ENCODE measurements around the gene NARS2.
"Not testable (repeated sequence)": the region's sequence is repeated elsewhere in the genome, so short reads cannot be mapped to it uniquely, and the experiment has no call there.

The NARS2 gene

GRCh38 chr11:78570031-78570430 lies 4.6 kb downstream of the NARS2 start:
- DNase-seq = no peak
- no peak for TF ChIP-seq CTCF (IDR thresholded peaks at IDR 0.05; ENCODE audit: low read depth, low read length, missing control alignments)

GRCh38 chr11:78567209-78567608 lies 7.5 kb downstream of the NARS2 start:
- H3K36me3 ChIP-seq (replicated peaks) = no peaks in the 10 kb centered on the region
- no peak overlapping the region for H3K27ac ChIP-seq
- DNase-seq = peak; percentile 46
- in situ Hi-C loops (cut with HindIII; ENCODE audit: low pct_ligation_motif_present, low sequenced_read_pairs) = no loop called here
- no peaks in the 10 kb centered on the region for H3K27me3 ChIP-seq (replicated peaks)
- no peak overlapping the region for H3K4me3 ChIP-seq (ENCODE audit: low read depth, low read length)
- no peak for TF ChIP-seq CTCF (IDR thresholded peaks at IDR 0.05; ENCODE audit: low read depth, low read length, missing control alignments)

More at GRCh38 chr11:78570031-78570430, 4.6 kb downstream of the NARS2 start:
- Histone ChIP-seq H3K36me3 (replicated peaks) (no peaks in the 10 kb centered on the region), H3K27ac (no peak overlapping the region), H3K27me3 (replicated peaks) (no peaks in the 10 kb centered on the region), H3K4me3 (ENCODE audit: low read depth, low read length) (no peak overlapping the region)
- in situ Hi-C loops (cut with HindIII; ENCODE audit: low pct_ligation_motif_present, low sequenced_read_pairs) = no loop called here

GRCh38 chr11:78564490-78565467 lies 9.9 kb downstream of the NARS2 start:
- no peaks in the 10 kb centered on the region for H3K36me3 ChIP-seq (replicated peaks)
- peak; percentile 44 for TF ChIP-seq CTCF (IDR thresholded peaks at IDR 0.05; ENCODE audit: low read depth, low read length, missing control alignments)
- no peak overlapping the region for H3K4me3 ChIP-seq (ENCODE audit: low read depth, low read length)
- peak; percentile 78 for DNase-seq
- in situ Hi-C loops (cut with HindIII; ENCODE audit: low pct_ligation_motif_present, low sequenced_read_pairs) = no loop called here
- H3K27ac ChIP-seq = peak overlapping the region; percentile 20
- H3K27me3 ChIP-seq (replicated peaks) = no peaks in the 10 kb centered on the region

GRCh38 chr11:78564037-78564436 lies 10.6 kb downstream of the NARS2 start:
- in situ Hi-C loops (cut with HindIII; ENCODE audit: low pct_ligation_motif_present, low sequenced_read_pairs) = not testable (repeated sequence)

GRCh38 chr11:78563090-78563489 lies 11.6 kb downstream of the NARS2 start:
- H3K36me3 ChIP-seq (replicated peaks); H3K27me3 ChIP-seq (replicated peaks); H3K4me3 ChIP-seq (ENCODE audit: low read depth, low read length); DNase-seq; in situ Hi-C loops (cut with HindIII; ENCODE audit: low pct_ligation_motif_present, low sequenced_read_pairs): not testable (repeated sequence)
- H3K27ac ChIP-seq = peak overlapping the region; percentile 61

More at GRCh38 chr11:78564037-78564436, 10.6 kb downstream of the NARS2 start:
- H3K36me3 ChIP-seq (replicated peaks); H3K4me3 ChIP-seq (ENCODE audit: low read depth, low read length); H3K27me3 ChIP-seq (replicated peaks); DNase-seq; H3K27ac ChIP-seq: not testable (repeated sequence)

- in situ Hi-C loops (cut with HindIII; ENCODE audit: low pct_ligation_motif_present, low sequenced_read_pairs) = no loop called here
- no peak for DNase-seq
- TF ChIP-seq CTCF (IDR thresholded peaks at IDR 0.05; ENCODE audit: low read depth, low read length, missing control alignments) = no peak
- peak overlapping the region; percentile 61 for H3K27ac ChIP-seq
- H3K27me3 ChIP-seq (replicated peaks) = no peaks in the 10 kb centered on the region
- no peaks in the 10 kb centered on the region for H3K36me3 ChIP-seq (replicated peaks)
- no peak overlapping the region for H3K4me3 ChIP-seq (ENCODE audit: low read depth, low read length)
Measured at GRCh38 chr11:78562398-78562797, 12.3 kb downstream of the NARS2 start.

Measured in brain microvascular endothelial cell (primary cell).